ENCODE measurements around the gene AGFG2.
"Not testable (repeated sequence)": the region's sequence is repeated elsewhere in the genome, so short reads cannot be mapped to it uniquely, and the experiment has no call there.

Gene AGFG2

DNA sequence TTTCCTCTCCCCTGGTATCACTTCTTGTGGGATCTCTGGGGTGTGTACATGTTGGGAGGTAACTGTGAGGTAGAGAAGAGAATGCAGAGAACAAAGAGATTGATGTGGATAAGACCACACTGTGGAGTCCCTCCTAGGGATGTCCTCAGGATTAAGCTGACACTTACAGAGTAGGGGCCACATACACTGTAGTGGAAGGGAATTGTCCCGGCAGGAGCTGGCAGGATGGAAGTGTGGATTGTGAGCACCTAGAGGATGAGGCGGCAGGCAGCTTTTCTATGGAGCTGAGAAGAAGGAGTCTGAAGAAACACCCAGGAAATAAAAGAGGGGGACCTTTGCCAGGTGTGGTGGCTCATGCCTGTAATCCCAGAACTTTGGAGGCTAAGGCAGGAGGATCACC, 13.5 kb downstream of the AGFG2 start:
- no peak overlapping the region for H3K4me3 Mint-ChIP-seq

GRCh38 chr7:100553032-100553431, 14.0 kb downstream of the AGFG2 start:
- Mint-ChIP-seq H3K36me3 (ENCODE audit: low read depth) (peaks cover 43% of the 10 kb centered on the region), H3K4me1 (ENCODE audit: low read depth) (peaks cover 21% of the 10 kb centered on the region), H3K4me3 (no peak overlapping the region), H3K9me3 (no peaks in the 10 kb centered on the region), H3K27ac (no peak overlapping the region), H3K27me3 (ENCODE audit: low read depth) (no peaks in the 10 kb centered on the region)
- DNase-seq (ENCODE audit: low spot score): no peak

More for the DNA sequence above, 13.5 kb downstream of the AGFG2 start:
- Mint-ChIP-seq H3K27me3 (ENCODE audit: low read depth) (no peaks in the 10 kb centered on the region), H3K4me1 (ENCODE audit: low read depth) (peaks cover 26% of the 10 kb centered on the region), H3K9me3 (no peaks in the 10 kb centered on the region), H3K27ac (peak overlapping the region; percentile 14), H3K36me3 (ENCODE audit: low read depth) (peaks cover 47% of the 10 kb centered on the region)
- DNase-seq (ENCODE audit: low spot score): no peak

DNA sequence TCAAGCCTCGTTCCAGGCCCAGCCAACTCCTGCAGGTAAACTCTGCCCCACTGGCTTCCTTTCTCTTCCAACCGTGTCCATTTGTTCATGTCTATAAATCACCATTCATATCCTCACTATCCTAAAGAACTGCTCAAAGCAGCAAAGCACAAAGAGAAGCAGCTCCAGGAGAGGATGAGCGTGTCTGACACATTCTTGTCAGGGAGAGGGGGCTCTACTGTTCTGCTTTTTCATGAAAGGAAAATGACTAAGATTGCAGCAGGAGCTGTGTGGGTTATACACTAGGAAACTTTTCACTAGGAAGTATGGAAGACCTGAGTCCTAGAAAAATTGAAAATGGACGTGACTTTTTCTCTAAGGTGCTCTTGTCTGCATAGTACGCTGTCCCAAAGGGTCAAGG, 16.7 kb downstream of the AGFG2 start:
- H3K9me3 Mint-ChIP-seq: no peaks in the 10 kb centered on the region
- no peak overlapping the region for H3K27ac Mint-ChIP-seq
- peaks cover 39% of the 10 kb centered on the region for H3K36me3 Mint-ChIP-seq (ENCODE audit: low read depth)
- no peaks in the 10 kb centered on the region for H3K27me3 Mint-ChIP-seq (ENCODE audit: low read depth)
- DNase-seq (ENCODE audit: low spot score): no peak
- H3K4me3 Mint-ChIP-seq: no peak overlapping the region
- H3K4me1 Mint-ChIP-seq (ENCODE audit: low read depth): peaks cover 10% of the 10 kb centered on the region

DNA sequence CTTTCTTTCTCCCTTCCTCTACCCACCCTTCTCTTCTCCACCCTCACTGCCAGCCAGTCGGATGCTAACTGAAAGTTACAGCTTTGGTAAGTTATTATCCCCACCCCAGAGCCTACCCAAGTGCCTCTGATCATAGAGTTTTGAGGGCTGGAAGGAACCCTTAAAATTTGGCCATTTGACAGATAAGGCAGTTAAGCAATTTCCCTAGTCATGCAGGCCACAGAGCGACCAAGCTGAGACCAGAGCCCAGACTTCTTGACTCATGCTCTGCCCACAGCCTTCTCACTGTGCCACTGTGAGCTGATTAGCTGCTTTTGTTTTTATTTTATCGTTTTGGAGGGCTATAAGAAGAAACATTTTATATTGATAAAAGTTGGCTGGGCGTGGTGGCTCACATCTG, 17.5 kb downstream of the AGFG2 start:
- no peak overlapping the region for H3K27ac Mint-ChIP-seq
- H3K27me3 Mint-ChIP-seq (ENCODE audit: low read depth): no peaks in the 10 kb centered on the region
- no peak for DNase-seq (ENCODE audit: low spot score)
- H3K9me3 Mint-ChIP-seq: no peaks in the 10 kb centered on the region
- H3K36me3 Mint-ChIP-seq (ENCODE audit: low read depth): peaks cover 39% of the 10 kb centered on the region
- peaks cover 10% of the 10 kb centered on the region for H3K4me1 Mint-ChIP-seq (ENCODE audit: low read depth)
- no peak overlapping the region for H3K4me3 Mint-ChIP-seq

GRCh38 chr7:100559127-100559526, 20.1 kb downstream of the AGFG2 start:
- peaks cover 33% of the 10 kb centered on the region for H3K36me3 Mint-ChIP-seq (ENCODE audit: low read depth)

DNA sequence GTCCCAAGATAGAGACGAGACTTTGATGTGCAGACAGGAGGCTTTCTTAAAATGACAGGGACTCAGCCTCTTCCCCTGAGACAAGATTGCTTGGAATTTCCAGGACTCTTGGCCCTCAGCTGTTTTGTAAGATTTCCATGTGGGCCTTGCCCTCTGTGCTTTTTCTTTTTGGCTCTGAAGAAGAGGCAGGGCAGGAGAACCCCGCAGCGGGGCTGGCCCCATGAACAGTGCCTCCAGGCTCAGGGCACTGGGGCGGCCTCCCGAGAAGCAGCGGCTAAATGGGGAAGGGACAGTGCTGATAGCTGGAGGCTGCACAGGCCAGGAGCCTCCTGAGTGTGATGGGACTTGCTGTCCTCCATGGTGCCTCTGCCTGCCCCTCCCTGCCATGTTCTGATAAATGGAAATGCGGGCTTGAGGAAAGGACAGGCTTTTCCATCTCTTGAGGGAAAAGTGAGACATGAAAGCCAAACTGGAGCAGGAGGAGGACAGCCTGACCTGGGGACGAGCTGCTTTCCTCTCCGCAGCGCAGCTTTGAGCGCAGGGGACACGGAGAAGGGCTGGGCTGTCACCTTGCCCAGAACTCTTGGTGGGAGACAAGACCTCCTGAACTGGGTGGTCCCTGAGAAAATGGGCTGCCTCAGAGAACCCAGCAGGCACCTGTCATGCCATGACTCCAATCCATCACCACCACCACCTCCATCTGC, 22.6 kb downstream of the AGFG2 start:
- Mint-ChIP-seq H3K27ac (no peak overlapping the region), H3K4me3 (no peak overlapping the region), H3K9me3 (no peaks in the 10 kb centered on the region), H3K36me3 (ENCODE audit: low read depth) (peaks cover 21% of the 10 kb centered on the region), H3K27me3 (ENCODE audit: low read depth) (no peaks in the 10 kb centered on the region), H3K4me1 (ENCODE audit: low read depth) (peaks cover 8% of the 10 kb centered on the region)
- DNase-seq (ENCODE audit: low spot score): no peak

More at GRCh38 chr7:100559127-100559526, 20.1 kb downstream of the AGFG2 start:
- H3K4me3 Mint-ChIP-seq: no peak overlapping the region
- H3K4me1 Mint-ChIP-seq (ENCODE audit: low read depth): peaks cover 6% of the 10 kb centered on the region
- no peaks in the 10 kb centered on the region for H3K9me3 Mint-ChIP-seq
- H3K27ac Mint-ChIP-seq: no peak overlapping the region
- H3K27me3 Mint-ChIP-seq (ENCODE audit: low read depth): no peaks in the 10 kb centered on the region
- DNase-seq (ENCODE audit: low spot score): no peak

DNA sequence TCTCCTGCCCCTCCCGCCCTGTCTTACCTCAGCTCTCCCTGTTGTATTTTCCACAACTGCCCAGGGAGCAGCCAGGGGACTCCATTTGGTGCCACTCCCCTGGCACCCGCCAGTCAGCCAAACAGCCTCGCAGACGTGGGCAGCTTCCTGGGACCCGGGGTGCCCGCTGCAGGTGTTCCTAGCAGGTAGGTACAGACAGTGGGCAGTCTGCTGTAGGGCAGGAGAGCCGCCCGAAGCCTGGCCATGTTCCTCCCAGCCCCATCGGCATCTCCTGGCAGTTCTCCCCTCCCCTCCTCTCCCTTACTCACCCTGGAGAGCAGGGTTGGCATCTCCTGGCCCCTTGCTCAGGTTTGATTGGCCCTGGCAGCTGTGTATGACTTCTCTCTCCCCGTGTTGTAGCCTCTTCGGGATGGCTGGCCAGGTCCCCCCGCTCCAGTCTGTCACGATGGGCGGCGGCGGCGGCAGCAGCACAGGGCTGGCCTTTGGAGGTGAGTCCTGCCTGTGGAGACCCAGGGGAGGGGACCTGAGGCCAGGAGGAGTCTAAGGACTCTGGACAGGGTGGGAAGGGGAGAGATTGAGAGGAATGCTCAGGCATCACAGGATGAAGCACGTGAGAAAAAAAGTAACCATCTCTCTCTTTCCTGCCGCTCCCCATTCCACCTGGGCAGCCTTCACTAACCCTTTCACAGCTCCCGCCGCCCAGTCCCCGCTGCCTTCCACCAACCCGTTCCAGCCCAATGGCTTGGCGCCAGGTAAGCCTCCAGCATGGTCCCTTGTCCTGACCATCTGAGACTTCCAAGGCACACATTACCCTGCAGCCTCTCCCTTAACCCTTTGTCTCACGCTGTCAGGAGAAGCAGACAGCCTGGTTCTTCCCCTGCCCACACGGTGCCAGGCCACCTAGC, 23.4 kb downstream of the AGFG2 start:
- no peak overlapping the region for H3K27ac Mint-ChIP-seq
- H3K27me3 Mint-ChIP-seq (ENCODE audit: low read depth): no peaks in the 10 kb centered on the region
- no peak overlapping the region for H3K4me3 Mint-ChIP-seq
- no peak for DNase-seq (ENCODE audit: low spot score)
- H3K36me3 Mint-ChIP-seq (ENCODE audit: low read depth): peaks cover 16% of the 10 kb centered on the region
- peaks cover 9% of the 10 kb centered on the region for H3K4me1 Mint-ChIP-seq (ENCODE audit: low read depth)
- H3K9me3 Mint-ChIP-seq: no peaks in the 10 kb centered on the region

- DNase-seq (ENCODE audit: low spot score): no peak
- Mint-ChIP-seq H3K27me3 (ENCODE audit: low read depth) (no peaks in the 10 kb centered on the region), H3K27ac (no peak overlapping the region), H3K9me3 (no peaks in the 10 kb centered on the region), H3K4me3 (no peak overlapping the region), H3K4me1 (ENCODE audit: low read depth) (peaks cover 9% of the 10 kb centered on the region), H3K36me3 (ENCODE audit: low read depth) (peaks cover 16% of the 10 kb centered on the region)
Measured at GRCh38 chr7:100563100-100563564, 24.1 kb downstream of the AGFG2 start.

DNA sequence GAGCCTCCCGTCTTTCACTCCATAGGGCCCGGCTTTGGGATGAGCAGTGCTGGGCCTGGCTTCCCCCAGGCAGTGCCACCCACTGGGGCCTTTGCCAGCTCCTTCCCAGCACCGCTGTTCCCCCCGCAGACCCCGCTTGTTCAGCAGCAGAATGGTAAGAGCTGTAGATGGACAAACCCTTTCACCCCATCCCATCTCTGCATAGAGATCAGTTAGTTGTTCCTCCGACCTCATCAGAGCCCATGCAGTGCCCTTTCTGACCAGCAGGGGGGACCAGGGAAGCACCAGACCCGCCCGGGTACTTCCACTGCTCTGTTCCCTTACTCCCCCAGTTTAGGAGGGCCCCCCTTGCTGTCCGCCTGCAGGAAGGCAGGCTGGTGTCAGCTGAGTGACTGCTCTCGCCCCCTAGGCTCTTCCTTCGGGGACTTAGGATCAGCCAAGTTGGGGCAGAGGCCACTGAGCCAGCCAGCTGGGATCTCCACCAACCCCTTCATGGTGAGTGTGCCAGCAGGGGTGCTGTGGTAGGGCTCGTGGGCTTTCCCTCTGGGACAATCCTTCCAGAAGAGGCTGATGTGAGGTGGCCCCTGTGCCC, 24.9 kb downstream of the AGFG2 start:
- Mint-ChIP-seq H3K36me3 (ENCODE audit: low read depth) (peaks cover 16% of the 10 kb centered on the region), H3K27ac (peak overlapping the region; percentile 57), H3K27me3 (ENCODE audit: low read depth) (no peaks in the 10 kb centered on the region), H3K9me3 (no peaks in the 10 kb centered on the region), H3K4me3 (no peak overlapping the region), H3K4me1 (ENCODE audit: low read depth) (peaks cover 12% of the 10 kb centered on the region)
- peak; percentile 62 for DNase-seq (ENCODE audit: low spot score)

- DNase-seq (ENCODE audit: low spot score); H3K4me3 Mint-ChIP-seq; H3K27ac Mint-ChIP-seq; H3K9me3 Mint-ChIP-seq; H3K27me3 Mint-ChIP-seq (ENCODE audit: low read depth): not testable (repeated sequence)
- Mint-ChIP-seq H3K4me1 (ENCODE audit: low read depth) (peaks cover 14% of the 10 kb centered on the region), H3K36me3 (ENCODE audit: low read depth) (peaks cover 13% of the 10 kb centered on the region)
Measured at GRCh38 chr7:100564405-100564804, 25.4 kb downstream of the AGFG2 start.

- H3K27ac Mint-ChIP-seq: no peak overlapping the region
- H3K4me1 Mint-ChIP-seq (ENCODE audit: low read depth): peaks cover 16% of the 10 kb centered on the region
- peaks cover 11% of the 10 kb centered on the region for H3K36me3 Mint-ChIP-seq (ENCODE audit: low read depth)
- peaks cover 4% of the 10 kb centered on the region for H3K27me3 Mint-ChIP-seq (ENCODE audit: low read depth)
- no peak overlapping the region for H3K4me3 Mint-ChIP-seq
- no peak for DNase-seq (ENCODE audit: low spot score)
- no peaks in the 10 kb centered on the region for H3K9me3 Mint-ChIP-seq
Measured at GRCh38 chr7:100565133-100565571, 26.1 kb downstream of the AGFG2 start.

GRCh38 chr7:100566018-100566531, 27.1 kb downstream of the AGFG2 start:
- Mint-ChIP-seq H3K4me3 (no peak overlapping the region), H3K36me3 (ENCODE audit: low read depth) (peaks cover 11% of the 10 kb centered on the region), H3K27ac (no peak overlapping the region)

DNA sequence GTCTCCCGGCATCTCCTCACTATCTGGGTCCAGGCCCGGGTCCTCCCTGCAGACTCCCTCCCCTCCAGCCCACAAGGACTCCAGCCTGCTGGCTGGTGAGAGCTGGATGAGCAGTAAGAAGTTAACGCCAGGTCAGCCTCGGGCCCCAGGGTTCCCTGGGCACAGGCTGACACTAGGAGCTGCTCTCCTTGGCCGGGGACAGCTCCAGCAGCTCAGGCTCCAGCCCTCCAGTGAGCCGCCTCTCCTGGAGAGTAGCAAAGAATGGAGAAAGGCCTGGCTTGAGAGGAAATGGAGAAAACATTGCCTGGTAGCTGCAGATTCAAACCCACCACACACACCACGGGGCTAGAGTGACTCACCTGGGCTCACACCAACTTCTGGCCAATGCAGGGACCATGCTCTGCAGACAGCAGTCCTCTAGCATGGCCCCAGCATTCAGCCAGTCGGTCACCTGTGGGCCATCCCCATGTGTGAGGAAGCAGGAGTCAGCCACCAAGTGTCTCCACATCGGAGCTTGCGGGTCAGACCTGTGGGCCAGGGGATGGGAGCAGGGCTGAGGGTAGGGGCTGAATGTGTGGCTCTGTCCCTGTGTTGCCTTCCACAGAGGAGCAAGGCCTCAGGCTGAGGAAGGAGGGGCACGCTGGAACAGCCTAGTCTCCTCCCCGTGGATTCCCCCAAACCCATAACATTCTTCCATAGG, 28.2 kb downstream of the AGFG2 start:
- no peak for DNase-seq (ENCODE audit: low spot score)
- no peaks in the 10 kb centered on the region for H3K9me3 Mint-ChIP-seq
- peaks cover 4% of the 10 kb centered on the region for H3K27me3 Mint-ChIP-seq (ENCODE audit: low read depth)
- peak overlapping the region; percentile 45 for H3K27ac Mint-ChIP-seq
- peaks cover 14% of the 10 kb centered on the region for H3K36me3 Mint-ChIP-seq (ENCODE audit: low read depth)
- peaks cover 17% of the 10 kb centered on the region for H3K4me1 Mint-ChIP-seq (ENCODE audit: low read depth)
- H3K4me3 Mint-ChIP-seq: no peak overlapping the region

More at GRCh38 chr7:100566018-100566531, 27.1 kb downstream of the AGFG2 start:
- Mint-ChIP-seq H3K4me1 (ENCODE audit: low read depth) (peaks cover 16% of the 10 kb centered on the region), H3K9me3 (no peaks in the 10 kb centered on the region), H3K27me3 (ENCODE audit: low read depth) (peaks cover 4% of the 10 kb centered on the region)
- no peak for DNase-seq (ENCODE audit: low spot score)
